Fibroblast of lung (primary cell): Measurements from ENCODE around the gene CAPN10.

Experiments used
- EZH2 ChIP-seq: IDR thresholded peaks from 2 replicates; pipeline ENCODE4 v1.5.1; 2012; ENCODE audit warnings: low read length, control low read depth, mild to moderate bottlenecking; ENCODE audit errors: missing control alignments
- TF ChIP-seq, protein P1 (sequence below), 2 donors: IDR thresholded peaks in 1 of 2; conservative IDR thresholded peaks in 1 of 2; 1 replicate in 1 of 2; 2 replicates in 1 of 2; pipeline ENCODE4 v1.5.1; 2011 to 2012; ENCODE audit warnings: low read length in 2 of 2, control low read depth in 1 of 2, inconsistent platforms in 1 of 2, low read depth in 1 of 2, mild to moderate bottlenecking in 1 of 2

DNA sequence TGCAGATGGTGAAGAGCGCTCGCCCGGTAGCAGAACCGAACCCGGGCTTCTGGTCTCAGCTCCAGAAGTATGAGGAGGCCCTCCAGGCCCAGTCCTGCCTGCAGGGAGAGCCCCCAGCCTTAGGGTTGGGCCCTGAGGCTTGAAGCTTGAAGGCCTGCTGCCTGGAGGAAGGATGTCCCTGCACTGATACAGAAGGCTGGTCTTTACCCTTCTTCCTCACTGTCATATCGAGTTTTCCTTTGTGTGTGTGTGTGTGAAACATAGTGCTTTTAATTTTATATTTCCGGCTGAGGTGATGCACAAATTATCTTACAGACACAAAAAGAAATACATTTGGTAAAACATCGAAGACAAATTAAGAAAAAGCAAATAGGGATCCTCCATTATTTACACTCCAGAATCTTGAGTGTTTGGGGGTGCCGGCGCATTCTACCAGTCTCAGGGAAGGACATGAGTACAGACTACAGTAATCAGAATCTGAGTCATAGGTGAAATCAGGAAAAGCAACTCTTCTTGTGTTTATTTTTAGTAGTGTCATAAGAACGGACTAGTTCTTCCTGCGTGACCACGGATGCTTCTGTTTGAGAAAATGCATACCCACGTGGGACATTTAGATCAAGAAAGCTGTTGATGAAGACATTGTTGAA is 25.1 kb upstream of the CAPN10 start:
- TF ChIP-seq, protein P1, sequence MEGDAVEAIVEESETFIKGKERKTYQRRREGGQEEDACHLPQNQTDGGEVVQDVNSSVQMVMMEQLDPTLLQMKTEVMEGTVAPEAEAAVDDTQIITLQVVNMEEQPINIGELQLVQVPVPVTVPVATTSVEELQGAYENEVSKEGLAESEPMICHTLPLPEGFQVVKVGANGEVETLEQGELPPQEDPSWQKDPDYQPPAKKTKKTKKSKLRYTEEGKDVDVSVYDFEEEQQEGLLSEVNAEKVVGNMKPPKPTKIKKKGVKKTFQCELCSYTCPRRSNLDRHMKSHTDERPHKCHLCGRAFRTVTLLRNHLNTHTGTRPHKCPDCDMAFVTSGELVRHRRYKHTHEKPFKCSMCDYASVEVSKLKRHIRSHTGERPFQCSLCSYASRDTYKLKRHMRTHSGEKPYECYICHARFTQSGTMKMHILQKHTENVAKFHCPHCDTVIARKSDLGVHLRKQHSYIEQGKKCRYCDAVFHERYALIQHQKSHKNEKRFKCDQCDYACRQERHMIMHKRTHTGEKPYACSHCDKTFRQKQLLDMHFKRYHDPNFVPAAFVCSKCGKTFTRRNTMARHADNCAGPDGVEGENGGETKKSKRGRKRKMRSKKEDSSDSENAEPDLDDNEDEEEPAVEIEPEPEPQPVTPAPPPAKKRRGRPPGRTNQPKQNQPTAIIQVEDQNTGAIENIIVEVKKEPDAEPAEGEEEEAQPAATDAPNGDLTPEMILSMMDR (conservative IDR thresholded peaks at IDR 0.05 in 1 of 2, IDR thresholded peaks at IDR 0.05 in 1 of 2; ENCODE audit: low read depth in 1 of 2, low read length in 2 of 2) = peak in 1 of 2 donors; percentile 1
- TF ChIP-seq EZH2 = no peak
